Activated CD4-positive, alpha-beta T cell treated with anti-CD3 and anti-CD28 coated beads, Interleukin-2, amount 50 U/mL, for 48 hours (primary cell): ENCODE measurements around the gene TNFSF4.
"Not testable (repeated sequence)": the region's sequence is repeated elsewhere in the genome, so short reads cannot be mapped to it uniquely, and the experiment has no call there.

Experiments used
- DNase-seq, 2 experiments: peaks; one replicate each; pipeline ENCODE4 v3.0.0-alpha.2; 2020

The TNFSF4 gene, protein sequence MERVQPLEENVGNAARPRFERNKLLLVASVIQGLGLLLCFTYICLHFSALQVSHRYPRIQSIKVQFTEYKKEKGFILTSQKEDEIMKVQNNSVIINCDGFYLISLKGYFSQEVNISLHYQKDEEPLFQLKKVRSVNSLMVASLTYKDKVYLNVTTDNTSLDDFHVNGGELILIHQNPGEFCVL

GRCh38 chr1:173206816-173207568 is at the start of gene TNFSF4:
TNFSF4 (minus strand) TSS chr1:173207331; CDS start chr1:173207176, 155 bp downstream.
- DNase-seq = peak; percentile 34 to 50

DNA sequence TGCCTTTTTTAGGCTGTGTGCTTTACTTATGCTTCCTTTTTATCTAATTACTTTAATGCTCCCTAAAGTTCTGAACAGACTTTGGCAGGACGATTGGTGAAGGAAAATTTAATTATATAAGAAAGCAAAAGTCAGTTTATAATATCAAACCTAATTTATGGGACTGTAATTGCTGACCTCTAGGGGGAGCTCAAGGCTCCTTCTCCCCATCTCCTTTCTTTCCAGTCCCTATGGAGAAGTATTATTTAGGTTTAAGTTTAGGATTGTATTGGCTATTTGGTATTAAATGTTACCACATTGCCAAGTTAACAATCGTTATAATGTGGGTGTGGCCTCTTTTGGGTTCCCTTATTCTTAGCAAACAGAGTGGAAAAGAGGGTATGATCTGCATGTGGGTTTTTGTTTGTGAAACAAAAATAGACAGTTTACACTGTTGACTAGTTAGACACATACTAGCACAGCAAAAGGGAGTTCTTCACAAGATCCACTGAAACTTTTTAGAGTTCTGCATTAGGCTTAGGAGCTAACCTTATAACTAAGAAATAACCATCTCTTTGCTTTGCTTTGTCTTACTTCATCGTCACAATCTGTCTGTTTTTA is 48.2 kb upstream of the TNFSF4 start:
- peak in 1 of 2 experiments; percentile 9 for DNase-seq

DNA sequence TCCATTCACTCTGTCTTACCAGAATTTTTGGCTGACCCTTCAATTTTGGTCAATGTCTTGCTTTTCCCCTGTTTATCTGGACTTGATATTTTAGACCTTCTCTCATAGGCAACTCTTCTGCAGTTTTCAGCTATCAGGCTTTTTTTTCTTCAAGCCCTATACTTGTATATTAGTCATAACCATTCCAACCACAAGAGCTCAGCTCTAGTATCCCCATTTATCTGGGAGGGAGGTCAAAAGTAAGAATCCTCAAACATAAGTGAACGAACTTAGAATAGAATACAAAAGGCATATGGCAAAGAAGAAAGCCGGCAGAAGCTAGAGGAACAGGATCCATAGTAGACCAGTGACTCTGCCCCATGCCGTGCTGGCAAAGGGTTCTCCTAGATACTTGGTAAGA is 45.9 kb upstream of the TNFSF4 start:
- no peak for DNase-seq

GRCh38 chr1:173249349-173249748 is 42.2 kb upstream of the TNFSF4 start:
- DNase-seq = no peak

GRCh38 chr1:173248247-173248940 is 41.3 kb upstream of the TNFSF4 start:
- no peak for DNase-seq

DNA sequence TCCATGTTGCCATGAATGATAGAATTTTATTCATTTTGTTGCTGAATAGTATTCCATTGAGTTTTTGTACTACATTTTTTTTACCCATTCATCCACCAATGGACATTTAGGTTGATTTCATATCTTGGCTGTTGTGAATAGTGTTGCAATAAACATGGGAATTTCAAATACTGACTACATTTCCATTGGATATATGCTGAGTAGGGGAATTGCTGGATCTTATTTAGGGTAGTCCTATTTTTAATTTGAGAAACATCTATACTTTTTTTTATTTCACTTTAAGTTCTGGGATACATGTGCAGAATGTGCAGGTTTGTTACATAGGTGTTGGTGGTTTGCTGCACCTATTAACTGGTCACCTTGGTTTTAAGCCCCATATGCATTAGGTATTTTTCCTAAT is 38.8 kb upstream of the TNFSF4 start:
- DNase-seq = no peak

DNA sequence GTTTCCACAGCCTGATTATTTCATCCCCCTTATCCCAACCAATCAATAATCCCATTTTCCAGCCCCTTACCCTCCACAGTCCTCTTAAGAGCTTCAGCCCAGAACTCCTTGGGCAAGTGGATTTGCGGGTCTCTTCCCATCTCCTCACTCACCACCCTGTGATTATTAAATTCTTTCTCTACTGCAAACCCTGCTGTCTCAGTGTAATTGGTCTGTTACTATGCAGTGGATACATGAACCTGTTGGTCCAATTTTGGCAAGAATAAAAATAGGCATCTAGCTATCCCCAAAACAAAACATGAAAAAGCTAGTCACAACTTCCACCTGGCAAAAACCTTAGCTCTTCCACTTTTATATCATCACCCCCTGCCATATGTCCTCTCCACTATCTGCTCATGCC is 36.2 kb upstream of the TNFSF4 start:
- no peak for DNase-seq

GRCh38 chr1:173241528-173242347 is 34.6 kb upstream of the TNFSF4 start:
- DNase-seq = no peak

GRCh38 chr1:173240609-173241008 is 33.5 kb upstream of the TNFSF4 start:
- no peak for DNase-seq

DNA sequence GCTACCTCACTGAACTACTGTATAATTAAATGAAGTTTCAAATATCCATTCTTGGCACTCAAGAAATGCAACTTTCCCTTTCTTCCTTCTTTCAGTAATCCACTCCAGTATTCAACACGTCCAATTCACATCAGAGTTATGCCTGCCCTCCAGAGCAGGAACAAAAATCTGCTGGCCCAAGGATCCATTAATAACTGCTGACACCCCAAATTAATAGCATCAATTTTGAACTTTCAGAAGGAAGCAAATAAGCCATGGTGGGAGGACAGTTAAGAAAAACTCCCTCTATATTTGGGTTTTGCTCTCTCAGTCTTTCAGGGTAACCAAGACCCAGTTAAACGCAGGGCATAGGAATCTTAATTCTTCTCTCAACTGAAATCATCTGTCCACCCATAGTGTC is 31.9 kb upstream of the TNFSF4 start:
- no peak for DNase-seq

DNA sequence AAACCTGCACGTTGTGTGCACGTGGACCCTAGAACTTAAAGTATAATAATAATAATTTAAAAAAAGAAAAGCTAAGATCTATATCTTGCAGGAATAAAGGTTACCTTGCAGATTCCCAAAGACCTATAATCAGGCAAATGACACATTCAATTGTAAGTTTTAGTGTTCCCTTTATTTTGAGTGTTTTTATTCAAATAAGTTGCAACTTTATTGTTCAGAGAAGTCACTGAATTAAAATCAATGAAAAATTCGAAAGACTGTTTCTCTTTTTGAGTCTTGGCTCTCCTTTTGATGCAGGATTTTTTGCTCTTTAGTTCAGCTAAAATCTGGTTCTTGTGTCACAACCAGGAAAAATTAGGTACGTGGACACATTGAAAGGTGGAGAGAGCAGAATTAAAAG is 27.8 kb upstream of the TNFSF4 start:
- no peak for DNase-seq

GRCh38 chr1:173234434-173234833 is 27.3 kb upstream of the TNFSF4 start:
- DNase-seq = not testable (repeated sequence)

- DNase-seq = not testable (repeated sequence)
Observed at GRCh38 chr1:173229031-173229430, 21.9 kb upstream of the TNFSF4 start.

DNA sequence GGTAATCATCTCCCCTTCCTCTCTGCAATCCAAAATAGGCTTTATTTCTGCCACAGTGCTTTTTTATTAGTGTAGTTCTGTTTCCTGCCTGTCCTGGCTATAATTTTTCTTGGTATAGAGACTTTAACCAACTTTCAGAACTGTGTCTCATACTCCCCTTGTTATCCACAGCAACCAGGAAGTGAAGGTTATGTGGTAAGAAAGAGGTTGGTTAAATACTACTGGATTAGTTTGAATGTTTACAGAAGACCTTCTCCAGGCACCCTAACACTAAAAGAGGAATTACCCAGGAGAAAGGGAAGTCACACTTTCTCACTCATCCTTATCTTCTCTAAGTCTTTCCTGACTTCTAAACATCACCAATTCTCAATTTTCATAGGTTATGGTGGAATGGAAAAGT is 17.8 kb upstream of the TNFSF4 start:
- no peak for DNase-seq

DNA sequence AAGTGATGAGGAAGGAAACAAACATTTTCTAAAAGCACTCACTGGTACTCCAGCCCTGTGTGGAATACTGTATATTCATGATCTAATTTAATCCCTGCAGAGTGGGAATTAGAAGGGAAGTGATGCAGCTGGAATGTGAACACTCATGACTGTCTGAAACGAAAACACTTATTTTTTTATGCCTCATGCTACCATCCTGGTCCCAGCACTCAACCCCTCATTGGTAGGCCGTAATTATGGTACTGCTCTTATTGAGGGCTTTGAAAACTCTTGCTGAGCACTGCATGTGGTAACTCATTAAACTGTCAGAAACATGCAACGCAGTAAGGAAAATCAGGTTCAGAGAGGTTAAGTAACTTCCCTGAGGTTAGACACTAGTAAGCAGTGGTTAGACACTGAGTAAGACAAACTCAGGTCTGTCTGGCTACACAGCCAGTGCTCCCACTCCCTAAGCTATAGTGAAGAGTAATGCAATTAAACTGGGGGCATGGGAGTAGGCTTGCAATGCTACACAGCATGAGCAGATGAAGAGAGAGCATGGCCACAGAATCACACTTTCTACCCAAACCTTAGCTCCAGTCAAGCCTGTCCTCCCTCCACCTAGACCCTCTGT is 17.3 kb upstream of the TNFSF4 start:
- no peak for DNase-seq

- DNase-seq = no peak
Observed at GRCh38 chr1:173223031-173223380, 15.9 kb upstream of the TNFSF4 start.

DNA sequence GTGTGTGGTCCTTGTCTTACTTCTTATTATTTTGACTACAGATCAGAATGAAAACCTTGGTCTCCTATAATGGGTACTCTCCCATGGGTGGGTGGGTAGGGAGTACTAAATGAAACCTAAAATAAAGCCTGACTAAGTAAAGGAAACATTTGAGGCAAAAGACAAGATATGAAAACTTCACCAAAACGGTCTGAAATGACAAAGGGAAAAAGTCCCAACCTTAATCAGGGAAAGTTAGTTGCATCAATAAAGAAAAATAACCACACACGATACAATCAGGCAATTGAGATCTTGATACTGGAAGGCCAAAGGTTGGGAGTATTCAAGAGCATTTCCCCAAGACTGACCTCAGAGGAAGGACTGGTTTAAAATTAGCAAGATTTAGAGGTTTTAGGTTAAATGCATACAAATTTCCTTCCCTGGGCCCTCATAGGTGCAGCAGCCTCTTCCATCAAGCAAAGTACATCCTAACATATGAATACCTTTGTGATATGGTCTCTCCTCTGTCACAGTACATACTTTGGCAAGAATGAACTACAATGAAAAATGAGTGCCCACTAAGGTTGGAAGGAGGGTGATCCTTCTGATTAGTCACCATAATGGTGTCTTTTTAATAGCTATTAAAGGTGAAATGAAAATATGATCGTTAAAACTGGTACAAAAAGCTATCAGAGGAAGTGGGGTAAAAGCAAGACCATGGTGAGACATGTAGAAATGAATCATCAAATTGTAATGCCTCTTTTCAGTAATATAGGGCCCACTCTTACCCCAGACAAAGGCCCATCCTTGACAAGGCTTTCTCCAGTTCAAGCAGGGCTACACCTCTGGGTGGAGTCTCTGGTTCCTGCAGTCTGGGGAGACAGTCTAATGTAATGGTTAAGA is 15.3 kb upstream of the TNFSF4 start:
- no peak for DNase-seq

GRCh38 chr1:173220157-173220556 is 13.0 kb upstream of the TNFSF4 start:
- DNase-seq = no peak

- no peak for DNase-seq
Observed at GRCh38 chr1:173213665-173214064, 6.5 kb upstream of the TNFSF4 start.

GRCh38 chr1:173212952-173213491 is 5.9 kb upstream of the TNFSF4 start:
- DNase-seq = no peak

DNA sequence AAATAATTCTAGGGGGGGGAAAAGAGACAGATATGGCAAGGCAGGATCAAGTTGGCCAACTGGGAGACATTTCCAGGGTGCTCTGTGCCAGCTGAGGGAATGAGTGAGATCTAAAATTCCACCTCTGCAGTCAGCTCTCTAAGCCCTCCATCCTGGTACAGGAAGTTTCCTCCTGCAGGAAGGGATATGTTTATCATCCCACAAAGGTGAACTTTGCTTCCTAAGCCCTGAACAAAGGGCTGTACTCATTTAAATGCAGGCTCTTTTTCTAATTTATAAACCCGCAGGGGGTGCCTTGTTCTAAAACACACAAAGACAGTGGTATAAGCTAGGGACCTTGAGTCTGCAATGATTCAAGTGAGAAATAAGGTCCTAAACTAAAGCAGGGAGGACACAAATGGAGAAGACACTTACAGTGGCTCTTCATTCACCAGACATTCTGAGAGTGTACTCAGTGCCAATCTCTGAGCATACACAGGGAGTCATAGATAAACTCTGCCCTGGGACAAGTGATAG is 3.6 kb upstream of the TNFSF4 start:
- DNase-seq = no peak
